ENCODE data around the gene DUSP28.
A peak's percentile ranks its signal among the peaks of the same experiment; 100 is the strongest.

DUSP28 gene

DNA sequence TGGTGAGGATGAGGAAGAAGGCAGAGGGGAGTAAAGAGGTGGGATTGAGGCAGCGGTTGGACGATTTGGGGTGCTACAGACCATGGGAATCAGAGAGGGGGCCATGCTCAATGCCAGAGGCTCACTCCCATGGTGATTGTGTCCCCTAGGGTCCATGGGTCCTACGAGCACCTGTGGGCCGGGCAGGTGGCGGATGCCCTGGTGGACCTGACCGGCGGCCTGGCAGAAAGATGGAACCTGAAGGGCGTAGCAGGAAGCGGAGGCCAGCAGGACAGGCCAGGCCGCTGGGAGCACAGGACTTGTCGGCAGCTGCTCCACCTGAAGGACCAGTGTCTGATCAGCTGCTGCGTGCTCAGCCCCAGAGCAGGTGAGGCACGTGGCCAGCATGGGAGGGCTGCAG is 31.6 kb downstream of the DUSP28 start:
- H3K9me3 Mint-ChIP-seq: no peaks in the 10 kb centered on the region
- H3K4me1 Mint-ChIP-seq: peaks cover 30% of the 10 kb centered on the region
- peaks cover 37% of the 10 kb centered on the region for H3K36me3 Mint-ChIP-seq
- H3K4me3 Mint-ChIP-seq: no peak overlapping the region
- peak overlapping the region; percentile 85 for H3K27ac Mint-ChIP-seq
- DNase-seq (ENCODE audit: low spot score in 2 of 2) (no peak), ATAC-seq (no peak)

DNA sequence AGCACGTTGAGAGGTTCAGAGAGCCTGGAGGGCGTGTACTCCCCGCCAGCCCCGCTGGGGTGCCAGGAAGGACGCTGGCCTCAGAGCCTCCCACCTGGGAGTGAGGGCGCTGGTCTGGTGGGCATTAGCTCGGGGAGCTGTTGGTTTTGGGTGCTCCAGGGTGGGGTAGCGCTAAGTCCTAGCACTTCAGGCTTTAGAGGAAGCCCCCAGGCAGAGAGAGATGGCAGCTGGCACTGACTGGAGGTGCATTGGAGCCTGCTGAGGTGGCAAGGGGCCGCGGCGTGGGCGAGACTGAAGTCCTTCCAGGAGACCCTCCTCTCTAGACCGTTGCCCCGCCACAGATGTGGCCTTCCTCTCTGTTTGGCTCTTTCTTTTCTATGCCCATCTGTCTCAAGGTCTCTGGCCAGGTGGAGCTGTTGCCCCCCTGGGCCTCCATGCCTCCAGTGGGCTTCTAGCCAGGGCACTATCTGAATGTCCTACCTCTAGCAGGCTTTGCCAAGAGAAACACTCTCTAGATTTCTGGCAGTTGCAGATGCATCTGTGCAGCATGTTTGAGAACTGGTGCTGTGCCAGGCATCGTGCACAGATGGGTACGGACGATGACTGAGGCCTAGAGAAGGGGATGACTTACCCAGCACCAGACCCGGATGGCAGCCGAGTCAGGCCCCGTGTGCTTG is 33.0 kb downstream of the DUSP28 start:
- H3K4me1 Mint-ChIP-seq: peaks cover 21% of the 10 kb centered on the region
- DNase-seq (ENCODE audit: low spot score in 2 of 2) (no peak), ATAC-seq (no peak)
- H3K36me3 Mint-ChIP-seq: peaks cover 32% of the 10 kb centered on the region
- no peaks in the 10 kb centered on the region for H3K9me3 Mint-ChIP-seq
- peak overlapping the region; percentile 20 for H3K27ac Mint-ChIP-seq
- H3K4me3 Mint-ChIP-seq: no peak overlapping the region

DNA sequence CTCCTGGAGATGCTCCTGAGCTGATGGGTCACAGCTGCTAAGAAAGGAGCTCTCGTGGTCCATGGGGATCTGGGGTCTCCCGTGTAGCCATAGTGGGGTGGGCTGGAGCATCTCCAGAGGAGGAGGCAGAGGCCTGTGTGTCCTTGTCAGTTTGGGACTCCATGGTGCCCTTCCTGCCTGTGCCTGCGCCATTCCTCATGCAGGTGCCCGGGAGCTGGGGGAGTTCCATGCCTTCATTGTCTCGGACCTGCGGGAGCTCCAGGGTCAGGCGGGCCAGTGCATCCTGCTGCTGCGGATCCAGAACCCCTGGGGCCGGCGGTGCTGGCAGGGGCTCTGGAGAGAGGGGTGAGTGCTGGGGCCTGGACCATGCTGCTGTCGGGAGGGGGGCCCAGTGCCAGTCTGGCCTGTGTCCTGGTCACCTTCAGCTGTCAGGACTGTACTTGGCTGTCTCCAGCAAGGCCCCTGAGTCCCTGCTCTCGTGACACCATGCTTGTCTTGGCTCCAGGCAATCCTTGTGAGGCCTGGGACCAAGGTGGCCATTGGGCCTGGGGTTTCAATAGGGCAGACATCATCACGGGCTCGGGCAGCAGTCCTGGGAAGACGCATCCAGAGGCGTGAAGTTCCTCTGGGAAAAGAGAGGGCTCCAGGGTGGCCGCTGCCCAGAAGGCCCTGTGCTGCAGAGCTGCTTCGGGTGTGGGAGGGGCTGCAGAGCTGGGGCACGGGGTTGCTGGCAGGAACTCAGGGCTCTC is 33.7 kb downstream of the DUSP28 start:
- H3K4me3 Mint-ChIP-seq: no peak overlapping the region
- no peak for DNase-seq (ENCODE audit: low spot score in 2 of 2)
- no peaks in the 10 kb centered on the region for H3K9me3 Mint-ChIP-seq
- peaks cover 26% of the 10 kb centered on the region for H3K36me3 Mint-ChIP-seq
- peaks cover 14% of the 10 kb centered on the region for H3K4me1 Mint-ChIP-seq
- H3K27ac Mint-ChIP-seq: peak overlapping the region; percentile 75
- ATAC-seq: no peak

DNA sequence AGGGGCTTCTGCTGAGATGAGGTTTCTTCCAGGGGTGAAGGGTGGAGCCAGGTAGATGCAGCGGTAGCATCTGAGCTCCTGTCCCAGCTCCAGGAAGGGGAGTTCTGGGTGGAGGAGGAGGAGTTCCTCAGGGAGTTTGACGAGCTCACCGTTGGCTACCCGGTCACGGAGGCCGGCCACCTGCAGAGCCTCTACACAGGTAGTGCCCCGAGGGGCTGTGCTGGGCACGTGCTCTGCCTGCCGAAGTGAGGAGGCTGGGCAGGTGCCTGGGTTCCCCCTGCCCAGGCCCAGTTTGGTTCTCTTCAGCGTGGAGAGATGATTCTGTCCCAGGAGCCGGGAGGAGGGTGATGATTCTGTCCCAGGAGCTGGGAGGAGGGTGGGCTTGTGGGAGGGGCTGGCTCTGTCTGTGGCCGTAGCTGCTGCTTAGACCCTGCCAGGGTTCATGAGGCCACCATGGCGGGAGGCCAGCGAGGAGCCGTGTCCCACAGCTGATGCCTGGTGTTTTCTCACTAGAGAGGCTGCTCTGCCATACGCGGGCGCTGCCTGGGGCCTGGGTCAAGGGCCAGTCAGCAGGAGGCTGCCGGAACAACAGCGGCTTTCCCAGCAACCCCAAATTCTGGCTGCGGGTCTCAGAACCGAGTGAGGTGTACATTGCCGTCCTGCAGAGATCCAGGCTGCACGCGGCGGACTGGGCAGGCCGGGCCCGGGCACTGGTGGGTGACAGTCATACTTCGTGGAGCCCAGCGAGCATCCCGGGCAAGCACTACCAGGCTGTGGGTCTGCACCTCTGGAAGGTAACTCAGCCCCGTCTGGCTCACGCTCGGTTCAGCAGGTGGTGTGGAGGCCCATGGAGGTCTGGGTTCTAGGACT is 34.6 kb downstream of the DUSP28 start:
- peaks cover 22% of the 10 kb centered on the region for H3K36me3 Mint-ChIP-seq
- peak overlapping the region; percentile 75 for H3K27ac Mint-ChIP-seq
- peaks cover 6% of the 10 kb centered on the region for H3K4me1 Mint-ChIP-seq
- no peak overlapping the region for H3K4me3 Mint-ChIP-seq
- ATAC-seq: no peak
- H3K9me3 Mint-ChIP-seq: no peaks in the 10 kb centered on the region
- DNase-seq (ENCODE audit: low spot score in 2 of 2): no peak

DNA sequence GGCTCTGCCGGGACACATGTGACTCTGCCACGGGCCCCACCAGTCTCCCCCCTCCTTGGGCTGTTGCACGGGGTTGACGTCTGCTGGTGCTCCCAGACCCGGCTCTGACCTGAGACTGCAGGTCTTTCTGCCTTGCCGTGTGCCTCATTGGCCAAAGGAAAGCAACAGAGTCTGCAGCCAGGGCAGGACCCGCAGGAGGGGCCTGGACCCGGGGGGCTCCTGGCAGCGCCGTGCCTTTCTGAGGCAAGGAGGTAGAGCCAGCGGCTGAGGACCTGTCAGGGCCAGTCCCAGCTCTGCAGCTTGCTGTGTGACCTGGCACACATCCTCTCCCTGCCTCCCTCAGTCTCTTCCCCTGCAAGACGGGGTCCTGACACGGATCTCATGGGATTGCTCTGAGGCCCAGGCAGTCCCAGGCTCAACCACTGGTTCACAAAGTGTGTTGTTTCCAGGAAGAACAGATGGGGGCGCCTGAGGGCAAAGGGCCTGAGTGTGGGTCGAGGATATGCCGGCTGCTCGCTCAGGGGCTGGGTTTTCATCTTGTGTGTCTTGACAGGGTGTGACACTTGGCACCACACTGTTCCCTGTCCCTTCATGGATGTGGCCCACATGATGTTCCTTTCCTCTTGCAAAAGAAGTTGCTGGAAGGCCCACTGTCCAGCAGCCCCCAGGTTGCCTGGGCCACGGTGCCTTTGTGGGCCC is 35.4 kb downstream of the DUSP28 start:
- H3K27ac Mint-ChIP-seq: peak overlapping the region; percentile 14
- DNase-seq (ENCODE audit: low spot score in 2 of 2) (no peak), ATAC-seq (peak; percentile 58)
- no peaks in the 10 kb centered on the region for H3K9me3 Mint-ChIP-seq
- H3K4me3 Mint-ChIP-seq: no peak overlapping the region
- H3K36me3 Mint-ChIP-seq: peaks cover 17% of the 10 kb centered on the region
- H3K4me1 Mint-ChIP-seq: peaks cover 6% of the 10 kb centered on the region

DNA sequence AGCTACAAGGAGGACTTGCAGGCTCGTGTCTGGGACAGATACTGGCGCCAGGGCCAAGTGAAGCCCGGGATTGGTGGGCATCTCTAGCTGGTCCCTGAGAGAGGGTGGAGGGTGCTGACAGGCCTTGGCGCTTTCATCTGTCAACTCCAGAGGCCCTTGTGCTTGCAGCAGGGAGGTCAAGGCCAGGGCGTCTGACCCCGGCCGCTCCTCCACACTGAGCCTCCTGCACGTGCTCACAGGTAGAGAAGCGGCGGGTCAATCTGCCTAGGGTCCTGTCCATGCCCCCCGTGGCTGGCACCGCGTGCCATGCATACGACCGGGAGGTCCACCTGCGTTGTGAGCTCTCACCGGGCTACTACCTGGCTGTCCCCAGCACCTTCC is 35.9 kb downstream of the DUSP28 start:
- peaks cover 6% of the 10 kb centered on the region for H3K4me1 Mint-ChIP-seq
- no peaks in the 10 kb centered on the region for H3K9me3 Mint-ChIP-seq
- DNase-seq (ENCODE audit: low spot score in 2 of 2): no peak
- no peak overlapping the region for H3K4me3 Mint-ChIP-seq
- peak overlapping the region; percentile 14 for H3K27ac Mint-ChIP-seq
- ATAC-seq: no peak
- peaks cover 17% of the 10 kb centered on the region for H3K36me3 Mint-ChIP-seq

DNA sequence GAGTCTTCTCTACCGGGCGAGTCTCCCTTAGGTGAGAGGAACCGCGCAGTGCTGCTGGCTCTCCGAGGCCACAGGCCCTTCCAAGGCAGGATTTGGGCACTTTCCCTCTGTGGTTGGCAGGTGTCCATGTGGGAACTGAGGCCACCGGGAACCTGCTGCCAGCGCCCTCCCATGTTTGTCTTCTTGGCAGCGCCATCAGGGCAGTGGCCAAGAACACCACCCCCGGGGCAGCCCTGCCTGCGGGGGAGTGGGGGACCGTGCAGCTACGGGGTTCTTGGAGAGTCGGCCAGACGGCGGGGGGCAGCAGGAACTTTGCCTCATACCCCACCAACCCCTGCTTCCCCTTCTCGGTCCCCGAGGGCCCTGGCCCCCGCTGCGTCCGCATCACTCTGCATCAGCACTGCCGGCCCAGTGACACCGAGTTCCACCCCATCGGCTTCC is 36.4 kb downstream of the DUSP28 start:
- no peaks in the 10 kb centered on the region for H3K9me3 Mint-ChIP-seq
- ATAC-seq: no peak
- H3K4me3 Mint-ChIP-seq: no peak overlapping the region
- H3K36me3 Mint-ChIP-seq: peaks cover 20% of the 10 kb centered on the region
- H3K4me1 Mint-ChIP-seq: peaks cover 3% of the 10 kb centered on the region
- DNase-seq (ENCODE audit: low spot score in 2 of 2): no peak
- H3K27ac Mint-ChIP-seq: no peak overlapping the region

DNA sequence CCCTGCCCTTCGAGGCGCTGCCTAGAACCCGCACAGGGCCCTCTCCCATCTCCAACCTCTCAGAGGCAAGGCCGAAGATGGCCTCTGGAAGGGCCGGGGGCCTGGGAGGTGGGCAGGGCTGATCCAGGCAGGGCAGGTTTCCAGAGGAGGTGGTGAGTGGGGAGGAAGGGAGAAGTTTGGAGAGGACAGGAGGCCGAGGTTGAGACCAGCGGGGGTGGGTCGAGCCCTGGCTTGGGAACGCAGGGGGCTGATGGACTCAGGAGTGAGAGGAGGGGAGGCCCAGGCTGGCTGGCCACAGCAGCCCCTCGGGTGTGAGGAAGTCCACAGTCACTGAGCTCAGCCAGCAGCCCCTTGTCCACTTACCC is 36.9 kb downstream of the DUSP28 start:
- DNase-seq (ENCODE audit: low spot score in 2 of 2): no peak
- Mint-ChIP-seq H3K4me3 (no peak overlapping the region), H3K9me3 (no peaks in the 10 kb centered on the region), H3K27ac (no peak overlapping the region), H3K36me3 (peaks cover 21% of the 10 kb centered on the region), H3K4me1 (no peaks in the 10 kb centered on the region)
- no peak for ATAC-seq

DNA sequence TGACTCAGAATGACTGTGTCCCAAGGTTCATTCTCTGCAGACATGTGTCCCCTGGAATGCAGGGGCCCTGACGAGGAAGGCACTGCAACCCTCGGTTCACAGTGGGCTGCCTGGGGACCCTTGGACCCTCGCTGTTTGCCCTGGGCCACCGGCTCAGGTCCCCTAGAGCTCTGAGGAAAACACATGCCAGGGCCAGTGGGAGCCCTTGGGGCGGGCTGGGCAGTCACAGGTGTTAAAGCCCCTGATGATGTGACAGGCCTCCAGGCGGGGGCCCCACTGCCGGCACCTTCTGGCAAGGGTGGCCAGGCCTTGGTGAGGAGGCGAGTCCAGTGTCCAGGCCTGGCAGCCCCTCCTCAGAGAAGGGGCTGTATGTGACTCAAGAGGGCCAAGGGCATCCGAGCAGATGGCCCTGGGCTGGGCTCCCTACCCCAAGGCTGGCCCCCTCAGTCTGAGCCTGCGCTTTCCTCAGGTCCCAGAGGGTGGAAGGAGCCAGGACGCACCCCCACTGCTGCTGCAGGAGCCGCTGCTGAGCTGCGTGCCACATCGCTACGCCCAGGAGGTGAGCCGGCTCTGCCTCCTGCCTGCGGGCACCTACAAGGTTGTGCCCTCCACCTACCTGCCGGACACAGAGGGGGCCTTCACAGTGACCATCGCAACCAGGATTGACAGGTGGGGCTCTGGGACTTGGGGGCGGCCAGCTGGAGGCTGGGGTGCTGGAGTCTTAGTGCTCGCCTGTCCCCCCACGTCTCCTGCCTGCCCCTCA is 37.4 kb downstream of the DUSP28 start:
- Mint-ChIP-seq H3K4me3 (no peak overlapping the region), H3K36me3 (peaks cover 15% of the 10 kb centered on the region), H3K27ac (no peak overlapping the region), H3K4me1 (no peaks in the 10 kb centered on the region), H3K9me3 (no peaks in the 10 kb centered on the region)
- no peak for DNase-seq (ENCODE audit: low spot score in 2 of 2)
- no peak for ATAC-seq

DNA sequence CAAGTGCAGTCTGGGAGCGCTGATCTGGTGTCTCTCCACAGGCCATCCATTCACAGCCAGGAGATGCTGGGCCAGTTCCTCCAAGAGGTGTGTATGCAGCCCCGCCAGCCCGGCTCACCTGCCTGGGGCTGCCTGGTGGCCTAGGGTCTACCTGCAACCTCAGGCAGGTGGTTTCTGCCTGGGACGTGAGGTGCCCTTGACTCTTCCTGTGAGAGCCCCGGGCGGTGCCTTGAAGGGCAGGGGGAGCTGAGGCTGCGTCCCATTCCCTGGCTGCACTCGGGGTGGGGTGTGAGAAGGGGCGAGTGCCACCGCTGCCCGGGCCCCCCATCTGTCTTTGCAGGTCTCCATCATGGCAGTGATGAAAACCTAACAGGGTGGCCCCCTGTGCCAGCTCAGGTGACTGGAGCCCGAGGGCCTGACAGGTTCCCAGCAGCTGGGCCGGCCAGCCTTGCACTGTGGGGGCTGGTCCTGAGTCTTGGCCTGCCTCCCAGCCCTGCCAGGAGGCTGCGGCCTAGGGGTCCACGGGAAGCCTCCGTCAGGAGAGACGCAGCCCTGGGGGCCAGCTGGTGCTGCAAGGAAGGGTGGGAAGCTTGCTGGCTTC is 38.3 kb downstream of the DUSP28 start:
- no peak for ATAC-seq
- no peaks in the 10 kb centered on the region for H3K4me1 Mint-ChIP-seq
- DNase-seq (ENCODE audit: low spot score in 2 of 2): no peak
- H3K9me3 Mint-ChIP-seq: no peaks in the 10 kb centered on the region
- peaks cover 12% of the 10 kb centered on the region for H3K36me3 Mint-ChIP-seq
- H3K4me3 Mint-ChIP-seq: no peak overlapping the region
- H3K27ac Mint-ChIP-seq: peak overlapping the region; percentile 88

DNA sequence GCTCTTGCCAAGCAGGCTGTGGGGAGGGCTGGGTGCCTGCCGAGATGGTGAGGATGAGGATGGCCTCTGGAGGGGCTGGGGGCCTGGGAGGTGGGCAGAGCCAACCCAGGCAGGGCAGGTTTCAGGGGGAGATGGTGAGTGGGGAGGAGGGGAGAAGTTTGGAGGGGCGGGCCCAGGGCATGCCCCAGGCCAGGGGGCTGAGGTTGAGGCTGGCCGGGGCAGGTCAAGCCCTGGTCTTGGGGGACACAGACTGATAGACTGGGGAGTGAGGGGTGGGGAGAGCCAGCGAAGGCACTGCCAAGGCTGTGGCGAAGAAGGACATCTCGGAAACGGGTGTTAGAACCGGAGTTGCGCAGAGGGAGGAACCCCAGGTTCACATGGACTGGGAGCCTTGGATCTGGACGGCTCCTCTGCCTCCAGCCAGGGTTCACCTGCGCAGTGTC is 39.0 kb downstream of the DUSP28 start:
- no peak overlapping the region for H3K4me3 Mint-ChIP-seq
- H3K9me3 Mint-ChIP-seq: no peaks in the 10 kb centered on the region
- DNase-seq (ENCODE audit: low spot score in 2 of 2) (no peak), ATAC-seq (no peak)
- H3K36me3 Mint-ChIP-seq: peaks cover 12% of the 10 kb centered on the region
- H3K27ac Mint-ChIP-seq: peak overlapping the region; percentile 88
- H3K4me1 Mint-ChIP-seq: no peaks in the 10 kb centered on the region

DNA sequence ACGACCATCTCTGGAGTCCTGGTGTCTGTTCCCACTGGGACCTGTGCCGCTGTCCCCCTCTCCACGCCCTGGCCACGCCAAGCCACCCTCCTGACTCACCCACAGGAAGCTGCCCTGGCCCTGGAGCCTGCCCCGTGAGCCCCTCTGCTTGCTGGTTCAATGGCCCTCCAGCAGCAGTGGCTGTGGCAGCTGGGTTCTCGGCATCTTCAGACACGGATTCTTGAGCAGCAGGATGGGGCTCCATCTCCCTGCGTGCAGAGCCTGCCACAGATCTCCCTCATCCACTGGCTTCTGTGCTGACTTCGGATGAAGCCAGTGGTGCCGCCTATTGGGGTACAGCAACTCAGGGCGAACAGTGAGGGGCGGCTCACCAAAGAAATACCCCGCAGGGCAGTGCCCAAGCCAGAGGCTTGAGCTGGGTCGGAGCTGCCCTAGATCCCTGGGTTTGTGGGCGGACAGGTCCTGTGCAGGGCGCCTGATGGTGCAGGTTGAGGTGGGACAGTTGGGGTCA is 40.3 kb downstream of the DUSP28 start:
- no peaks in the 10 kb centered on the region for H3K9me3 Mint-ChIP-seq
- ATAC-seq: no peak
- no peak overlapping the region for H3K4me3 Mint-ChIP-seq
- peak overlapping the region; percentile 55 for H3K27ac Mint-ChIP-seq
- DNase-seq (ENCODE audit: low spot score in 2 of 2): no peak
- H3K36me3 Mint-ChIP-seq: peaks cover 12% of the 10 kb centered on the region
- H3K4me1 Mint-ChIP-seq: no peaks in the 10 kb centered on the region

DNA sequence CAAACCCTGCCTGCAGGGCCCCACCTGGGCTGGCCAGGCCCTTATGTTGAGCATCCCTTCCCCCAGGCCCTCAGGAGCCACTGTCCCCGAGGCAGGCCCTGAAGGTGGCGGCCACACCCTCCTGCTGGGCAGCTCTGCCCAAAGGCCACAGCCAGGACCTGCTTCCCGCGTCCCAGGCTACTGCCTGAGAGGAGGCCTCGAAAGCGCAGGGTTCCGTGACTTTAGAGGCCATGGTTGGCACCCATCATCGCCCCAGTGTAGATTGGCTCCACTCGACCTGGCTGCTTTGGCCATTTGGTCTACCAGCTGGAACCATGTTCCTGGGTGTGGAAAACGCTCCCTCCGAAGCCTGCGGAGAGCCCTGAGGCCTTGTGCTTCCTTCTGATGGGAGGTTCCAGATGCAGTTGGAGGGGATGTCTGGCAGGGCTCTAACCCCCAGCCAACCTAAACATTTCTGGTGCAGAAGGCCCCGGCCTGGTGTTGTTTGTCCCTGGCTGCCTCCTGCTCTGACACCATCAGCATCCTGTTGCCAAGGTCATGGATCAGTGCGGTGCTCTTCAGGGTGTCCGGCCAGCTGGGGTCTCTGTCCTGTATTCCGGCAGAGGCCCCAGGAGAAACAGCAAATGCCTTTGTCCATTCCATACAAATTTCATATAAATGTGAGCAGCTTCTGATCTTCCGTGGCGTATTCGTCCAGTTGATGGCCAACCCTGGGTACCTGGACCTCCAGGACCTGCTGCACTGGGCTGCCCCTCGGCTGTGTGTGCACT is 41.1 kb downstream of the DUSP28 start:
- DNase-seq (ENCODE audit: low spot score in 2 of 2): no peak
- H3K36me3 Mint-ChIP-seq: peaks cover 12% of the 10 kb centered on the region

More for the DNA sequence above, 41.1 kb downstream of the DUSP28 start:
- Mint-ChIP-seq H3K4me3 (no peak overlapping the region), H3K9me3 (no peaks in the 10 kb centered on the region), H3K4me1 (no peaks in the 10 kb centered on the region), H3K27ac (no peak overlapping the region)
- ATAC-seq: no peak

All from stimulated activated effector memory CD8-positive, alpha-beta T cell treated with anti-CD3 and anti-CD28 coated beads, Interleukin-12 subunit alpha, Interleukin-12 subunit beta, amount 100 ng/mL, for 72 hours (primary cell).